HG03521 (cell line): ENCODE data around the gene GTPBP4.
A peak's percentile ranks its signal among the peaks of the same experiment; 100 is the strongest.

Experiments
- ATAC-seq: cut with Tn5 transposase; IDR thresholded peaks from one replicate; pipeline ENCODE4 v1.9.1; 2021; ENCODE audit warnings: mild to moderate bottlenecking, moderate library complexity; ENCODE audit not compliant: unreplicated experiment

Gene GTPBP4

GRCh38 chr10:987870-988666 is at the start of gene GTPBP4:
Gene GTPBP4 (plus strand): TSS chr10:988434. CDS start chr10:988480, 46 bp downstream.
- ATAC-seq: peak; percentile 96

GRCh38 chr10:938941-939678 is 49.1 kb upstream of the GTPBP4 start:
- ATAC-seq: no peak

GRCh38 chr10:943334-944033 is 44.8 kb upstream of the GTPBP4 start:
- peak; percentile 47 for ATAC-seq

- ATAC-seq: peak; percentile 7
These were observed 44.0 kb upstream of the GTPBP4 start for GRCh38 chr10:944034-944831.

- no peak for ATAC-seq
These were observed 42.5 kb upstream of the GTPBP4 start for GRCh38 chr10:945778-946177.

GRCh38 chr10:947051-947450 is 41.2 kb upstream of the GTPBP4 start:
- no peak for ATAC-seq

- no peak for ATAC-seq
These were observed 40.4 kb upstream of the GTPBP4 start for GRCh38 chr10:947881-948280.

- no peak for ATAC-seq
These were observed 39.9 kb upstream of the GTPBP4 start for GRCh38 chr10:948347-948746.

- no peak for ATAC-seq
These were observed 38.8 kb upstream of the GTPBP4 start for GRCh38 chr10:949446-949845.

- no peak for ATAC-seq
These were observed 34.4 kb upstream of the GTPBP4 start for GRCh38 chr10:953836-954235.

- no peak for ATAC-seq
These were observed 33.8 kb upstream of the GTPBP4 start for GRCh38 chr10:954396-954795.

- no peak for ATAC-seq
These were observed 33.0 kb upstream of the GTPBP4 start for GRCh38 chr10:955127-955819.

- ATAC-seq: no peak
These were observed 32.4 kb upstream of the GTPBP4 start for GRCh38 chr10:955820-956217.

- ATAC-seq: no peak
These were observed 30.1 kb upstream of the GTPBP4 start for GRCh38 chr10:958106-958505.

- ATAC-seq: no peak
These were observed 29.4 kb upstream of the GTPBP4 start for GRCh38 chr10:958856-959255.

GRCh38 chr10:962342-962741 is 25.9 kb upstream of the GTPBP4 start:
- ATAC-seq: no peak

GRCh38 chr10:963186-963585 is 25.0 kb upstream of the GTPBP4 start:
- ATAC-seq: no peak

- no peak for ATAC-seq
These were observed 24.6 kb upstream of the GTPBP4 start for GRCh38 chr10:963655-964054.

GRCh38 chr10:964321-964987 is 23.8 kb upstream of the GTPBP4 start:
- ATAC-seq: no peak

GRCh38 chr10:964988-965417 is 23.2 kb upstream of the GTPBP4 start:
- ATAC-seq: no peak
